Measurements from ENCODE around the gene DPP3. TPM values are rescaled to one million over a fixed set of nuclear protein-coding genes. Genes with fewer than 3 reads are reported as not detected.
A peak's percentile ranks its signal among the peaks of the same experiment; 100 is the strongest.

Gene DPP3
- total RNA-seq, 2 experiments from 2014 or later = 47.2 to 53.4 TPM

DNA sequence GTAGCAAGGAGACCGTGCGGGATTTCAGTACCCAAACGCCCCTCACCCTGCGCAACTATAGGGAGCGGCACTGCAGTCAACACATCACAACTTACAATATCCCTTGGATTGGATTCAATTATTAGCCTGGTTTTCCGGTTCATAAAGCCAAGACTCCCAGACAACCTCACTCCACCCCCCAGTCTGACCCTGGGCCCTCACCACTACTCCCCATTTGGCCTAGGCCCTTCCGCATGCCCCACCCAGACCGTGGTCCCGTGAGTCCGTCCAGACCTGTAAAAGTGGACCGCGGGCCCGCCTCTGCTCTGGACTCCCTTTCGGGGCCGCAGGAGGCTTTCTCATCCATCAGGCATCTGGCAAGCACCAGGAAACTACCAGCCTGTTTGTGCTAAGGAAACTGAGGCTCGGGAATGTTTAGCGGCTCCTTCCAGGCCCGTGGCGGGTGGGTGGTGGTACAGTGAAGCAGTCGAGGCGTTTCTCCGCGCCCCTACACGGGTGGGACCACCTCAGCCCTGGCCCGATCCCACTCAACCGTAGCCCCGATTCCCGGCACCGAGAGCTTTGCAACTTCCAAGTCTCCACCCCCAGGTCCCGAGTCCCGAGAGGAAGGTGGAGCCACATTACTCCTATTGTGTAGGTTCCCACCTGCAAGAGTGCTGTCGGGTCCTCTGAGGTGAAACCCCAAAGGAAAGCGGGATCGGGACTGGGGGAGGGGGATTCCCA lies 679 bp upstream of the DPP3 start:
- Histone ChIP-seq H3K4me3 (ENCODE audit: low read depth, low read length, poor library complexity, severe bottlenecking) (peak overlapping the region; percentile 89), H4K20me1 (ENCODE audit: insufficient read depth, low read length) (no peaks in the 10 kb centered on the region), H3K79me2 (ENCODE audit: insufficient read depth, low read depth, low read length) (peaks cover 5% of the 10 kb centered on the region; the same call in 1 of the 2 replicates), H2AFZ (ENCODE audit: low read length) (peak overlapping the region; percentile 77; the same call in 1 of the 2 replicates), H3K36me3 (ENCODE audit: insufficient read depth, low read length) (peaks cover 14% of the 10 kb centered on the region), H3K4me2 (ENCODE audit: low read length) (peak overlapping the region; percentile 97), H3K4me1 (ENCODE audit: insufficient read depth, low read length, poor library complexity, severe bottlenecking) (peaks cover 11% of the 10 kb centered on the region), H3K9me2 (ENCODE audit: insufficient read depth, low read length) (no peaks in the 10 kb centered on the region), H3K27ac (ENCODE audit: low read depth, low read length, poor library complexity, severe bottlenecking) (peak overlapping the region; percentile 47), H3K9me3 (ENCODE audit: low read length) (no peaks in the 10 kb centered on the region)
- TF ChIP-seq EZH2phosphoT487 (IDR thresholded peaks at IDR 0.05; ENCODE audit: borderline replicate concordance, low read depth, low read length) (no peak), CTCF (conservative IDR thresholded peaks at IDR 0.05; ENCODE audit: low read length) (no peak)
- DNase-seq (ENCODE audit: low spot score) = no peak
- intact Hi-C loops (cut with micrococcal nuclease; ENCODE audit: unreplicated experiment) = loop anchor here (1.0 to 5.0 kb wide), 5 partner anchors 40 to 363 kb away; partner anchors contain the start of genes ACTN3, RCE1 and ZDHHC24
- POLR2A ChIA-PET = interaction anchor here (0.9 to 1.2 kb wide), 7 partner anchors 8 to 362 kb away, joined by 3 to 5 read pairs (median 3); partner anchors contain the start of genes MRPL11, RBM4 and RBM4B
- CTCF ChIA-PET (ENCODE audit: unreplicated experiment) = interaction anchor here (1.4 kb wide), 1 partner anchor 41 kb away, joined by 3 read pairs; the partner anchor contains the start of gene MRPL11
- TSS peak; percentile 80 for BruUV-seq (replicated peaks)

- no peak overlapping the region for H2AFZ ChIP-seq (ENCODE audit: low read length)
- H3K79me2 ChIP-seq (ENCODE audit: insufficient read depth, low read depth, low read length) = peaks cover 5% of the 10 kb centered on the region; the same call in 1 of the 2 replicates
- no peaks in the 10 kb centered on the region for H3K9me3 ChIP-seq (ENCODE audit: low read length)
- H3K36me3 ChIP-seq (ENCODE audit: insufficient read depth, low read length) = peaks cover 25% of the 10 kb centered on the region
- DNase-seq (ENCODE audit: low spot score) = no peak
- TF ChIP-seq EZH2phosphoT487 (IDR thresholded peaks at IDR 0.05; ENCODE audit: borderline replicate concordance, low read depth, low read length) (no peak), CTCF (conservative IDR thresholded peaks at IDR 0.05; ENCODE audit: low read length) (no peak)
- H3K4me2 ChIP-seq (ENCODE audit: low read length) = no peak overlapping the region
- H3K27ac ChIP-seq (ENCODE audit: low read depth, low read length, poor library complexity, severe bottlenecking) = no peak overlapping the region
- H3K4me1 ChIP-seq (ENCODE audit: insufficient read depth, low read length, poor library complexity, severe bottlenecking) = peaks cover 6% of the 10 kb centered on the region
- no TSS peak for BruUV-seq (replicated peaks)
- no peak overlapping the region for H3K4me3 ChIP-seq (ENCODE audit: low read depth, low read length, poor library complexity, severe bottlenecking)
- ChIA-PET POLR2A (interaction anchor here (0.5 kb wide), 1 partner anchor 56 kb away, joined by 3 read pairs; no protein-coding TSS in a partner anchor), CTCF (ENCODE audit: unreplicated experiment) (no interaction called here)
- intact Hi-C loops (cut with micrococcal nuclease; ENCODE audit: unreplicated experiment) = loop anchor here (5.0 kb wide), 1 partner anchor 357 kb away; the partner anchor contains the start of gene RCE1
- no peaks in the 10 kb centered on the region for H4K20me1 ChIP-seq (ENCODE audit: insufficient read depth, low read length)
- H3K9me2 ChIP-seq (ENCODE audit: insufficient read depth, low read length) = no peaks in the 10 kb centered on the region
Measured at GRCh38 chr11:66484806-66485380, 4.7 kb downstream of the DPP3 start.
